ENCODE measurements around the gene IL19. TPM values are rescaled to one million over a fixed set of nuclear protein-coding genes. Genes with fewer than 3 reads are reported as not detected.
A peak's percentile ranks its signal among the peaks of the same experiment; 100 is the strongest.

Gene IL19
- total and polyA plus RNA-seq, 8 donors = 3.1 to 25.9 TPM; not detected in 6

DNA sequence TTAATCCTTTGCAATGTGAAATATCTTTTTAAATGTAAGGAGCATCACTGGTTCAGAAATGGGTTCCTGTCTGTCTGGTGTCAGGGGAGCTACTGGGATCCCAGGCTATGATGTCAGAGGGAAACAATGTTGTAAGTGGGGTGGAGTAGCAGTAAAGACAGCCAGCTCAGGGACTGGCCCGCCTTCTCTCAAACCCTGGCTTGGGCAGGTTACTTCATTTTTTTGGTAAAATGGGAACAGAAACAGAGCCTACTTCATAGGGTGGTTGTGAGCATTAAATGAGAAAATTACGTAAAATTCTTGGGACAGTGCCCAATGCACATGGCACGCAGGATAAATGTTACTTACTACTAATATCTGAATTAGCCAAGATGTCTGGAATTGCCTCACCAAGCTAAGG lies 64.1 kb downstream of the IL19 start:
- Histone ChIP-seq H3K27me3 (peaks cover 0 to 4% (median 0%) of the 10 kb centered on the region in 3 donors), H3K9me3 (no peaks in the 10 kb centered on the region), H3K36me3 (no peaks in the 10 kb centered on the region), H3K27ac (no peak overlapping the region), H3K4me3 (no peak overlapping the region), H3K4me1 (peaks cover 0 to 40% (median 4%) of the 10 kb centered on the region in 4 donors)
- peak in 1 of 2 donors; percentile 31 for DNase-seq
- WGBS, 5 donors = 74 to 86% (median 77%) methylated on average over 3 of the region's 3 CpGs
- intact Hi-C loops (cut with DNase I; ENCODE audit: low total_unique reads) = no loop called here
- TF ChIP-seq POLR2A (IDR thresholded peaks at IDR 0.05) = no peak
- TF ChIP-seq EP300 (IDR thresholded peaks at IDR 0.05) = no peak
- TF ChIP-seq POLR2AphosphoS5 (IDR thresholded peaks at IDR 0.05) = no peak
- TF ChIP-seq, protein P1, sequence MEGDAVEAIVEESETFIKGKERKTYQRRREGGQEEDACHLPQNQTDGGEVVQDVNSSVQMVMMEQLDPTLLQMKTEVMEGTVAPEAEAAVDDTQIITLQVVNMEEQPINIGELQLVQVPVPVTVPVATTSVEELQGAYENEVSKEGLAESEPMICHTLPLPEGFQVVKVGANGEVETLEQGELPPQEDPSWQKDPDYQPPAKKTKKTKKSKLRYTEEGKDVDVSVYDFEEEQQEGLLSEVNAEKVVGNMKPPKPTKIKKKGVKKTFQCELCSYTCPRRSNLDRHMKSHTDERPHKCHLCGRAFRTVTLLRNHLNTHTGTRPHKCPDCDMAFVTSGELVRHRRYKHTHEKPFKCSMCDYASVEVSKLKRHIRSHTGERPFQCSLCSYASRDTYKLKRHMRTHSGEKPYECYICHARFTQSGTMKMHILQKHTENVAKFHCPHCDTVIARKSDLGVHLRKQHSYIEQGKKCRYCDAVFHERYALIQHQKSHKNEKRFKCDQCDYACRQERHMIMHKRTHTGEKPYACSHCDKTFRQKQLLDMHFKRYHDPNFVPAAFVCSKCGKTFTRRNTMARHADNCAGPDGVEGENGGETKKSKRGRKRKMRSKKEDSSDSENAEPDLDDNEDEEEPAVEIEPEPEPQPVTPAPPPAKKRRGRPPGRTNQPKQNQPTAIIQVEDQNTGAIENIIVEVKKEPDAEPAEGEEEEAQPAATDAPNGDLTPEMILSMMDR (IDR thresholded peaks at IDR 0.05) = no peak

DNA sequence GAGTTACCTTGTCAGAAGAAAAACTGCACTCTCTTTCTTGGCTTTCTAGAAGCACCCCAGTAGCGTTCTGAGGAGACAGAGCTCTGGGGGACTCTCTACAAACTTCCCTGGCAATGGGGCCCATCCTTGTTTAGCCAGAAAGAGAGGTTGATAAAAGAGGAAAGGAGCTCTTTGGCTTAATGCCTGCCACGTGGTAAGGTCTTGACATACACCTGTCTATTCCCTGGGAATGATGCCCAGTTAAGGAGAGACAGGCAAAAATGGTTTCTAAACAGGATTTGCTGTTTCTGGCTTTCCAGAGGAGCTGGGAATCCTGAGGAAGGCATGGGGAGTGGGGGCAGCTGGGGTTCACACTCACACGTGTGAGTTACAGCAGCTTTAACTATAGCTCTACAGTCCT lies 64.6 kb downstream of the IL19 start:
- H3K4me1 ChIP-seq = peaks cover 0 to 36% (median 4%) of the 10 kb centered on the region in 4 donors
- no peaks in the 10 kb centered on the region for H3K9me3 ChIP-seq
- no peaks in the 10 kb centered on the region for H3K36me3 ChIP-seq
- no peak for TF ChIP-seq POLR2A (IDR thresholded peaks at IDR 0.05)
- TF ChIP-seq EP300 (IDR thresholded peaks at IDR 0.05) = no peak
- TF ChIP-seq, protein P1 (IDR thresholded peaks at IDR 0.05) = no peak
- no peak for TF ChIP-seq POLR2AphosphoS5 (IDR thresholded peaks at IDR 0.05)
- WGBS, 5 donors = 45 to 51% (median 49%) methylated on average over 3 of the region's 3 CpGs
- no peak for DNase-seq
- peaks cover 0 to 4% (median 0%) of the 10 kb centered on the region in 3 donors for H3K27me3 ChIP-seq
- no peak overlapping the region for H3K27ac ChIP-seq
- H3K4me3 ChIP-seq = no peak overlapping the region
- intact Hi-C loops (cut with DNase I; ENCODE audit: low total_unique reads) = no loop called here

DNA sequence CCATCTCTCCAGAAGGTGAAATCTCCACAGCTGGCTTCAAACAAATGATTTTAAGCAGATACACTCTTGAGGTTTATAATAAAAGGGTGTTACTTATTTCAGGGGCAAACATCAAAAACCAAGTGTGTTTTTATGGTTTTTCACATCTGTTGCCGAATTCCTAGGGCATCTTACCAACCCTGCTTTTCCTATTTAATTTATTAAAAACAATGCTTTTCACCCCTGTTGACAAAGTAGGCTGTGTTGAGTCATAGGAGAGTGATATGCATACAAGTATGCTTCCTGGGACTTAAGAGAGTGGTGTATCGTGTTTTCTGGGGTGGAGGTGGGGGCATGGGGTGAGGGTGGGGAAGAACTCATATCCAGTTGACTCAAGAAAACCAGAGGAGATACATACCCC lies 65.5 kb downstream of the IL19 start:
- Histone ChIP-seq H3K4me1 (peaks cover 0 to 35% (median 4%) of the 10 kb centered on the region in 4 donors), H3K4me3 (no peak overlapping the region), H3K27me3 (peaks cover 0 to 4% (median 0%) of the 10 kb centered on the region in 3 donors), H3K9me3 (no peaks in the 10 kb centered on the region), H3K27ac (no peak overlapping the region), H3K36me3 (no peaks in the 10 kb centered on the region)
- 62 to 82% (median 75%) methylated on average over 2 of the region's 2 CpGs for WGBS, 5 donors
- no peak for DNase-seq
- intact Hi-C loops (cut with DNase I; ENCODE audit: low total_unique reads) = no loop called here
- TF ChIP-seq POLR2AphosphoS5 (IDR thresholded peaks at IDR 0.05) (no peak), POLR2A (IDR thresholded peaks at IDR 0.05) (no peak), EP300 (IDR thresholded peaks at IDR 0.05) (no peak)
- TF ChIP-seq, protein P1 (IDR thresholded peaks at IDR 0.05) = no peak

GRCh38 chr1:206839006-206839560 lies 68.5 kb downstream of the IL19 start:
- Histone ChIP-seq H3K4me3 (no peak overlapping the region), H3K9me3 (no peaks in the 10 kb centered on the region), H3K4me1 (peaks cover 0 to 22% (median 0%) of the 10 kb centered on the region in 4 donors), H3K27ac (no peak overlapping the region), H3K27me3 (peaks cover 0 to 4% (median 0%) of the 10 kb centered on the region in 3 donors), H3K36me3 (no peaks in the 10 kb centered on the region)
- 82 to 94% (median 89%) methylated on average over 4 of the region's 4 CpGs for WGBS, 5 donors
- TF ChIP-seq POLR2AphosphoS5 (IDR thresholded peaks at IDR 0.05) = no peak
- no peak for TF ChIP-seq EP300 (IDR thresholded peaks at IDR 0.05)
- TF ChIP-seq, protein P1 (IDR thresholded peaks at IDR 0.05) = no peak
- intact Hi-C loops (cut with DNase I; ENCODE audit: low total_unique reads) = no loop called here
- no peak for DNase-seq

Measured in stomach (tissue), 9 donors.